GM21526 (cell line): Measurements from ENCODE around the gene RBM34.
"Not testable (repeated sequence)": the region's sequence is repeated elsewhere in the genome, so short reads cannot be mapped to it uniquely, and the experiment has no call there.

Experiments used
- ATAC-seq: cut with Tn5 transposase; IDR thresholded peaks from one replicate; pipeline ENCODE4 v1.9.1; 2021; ENCODE audit warnings: moderate library complexity; ENCODE audit not compliant: unreplicated experiment, low FRiP score

The RBM34 gene, protein sequence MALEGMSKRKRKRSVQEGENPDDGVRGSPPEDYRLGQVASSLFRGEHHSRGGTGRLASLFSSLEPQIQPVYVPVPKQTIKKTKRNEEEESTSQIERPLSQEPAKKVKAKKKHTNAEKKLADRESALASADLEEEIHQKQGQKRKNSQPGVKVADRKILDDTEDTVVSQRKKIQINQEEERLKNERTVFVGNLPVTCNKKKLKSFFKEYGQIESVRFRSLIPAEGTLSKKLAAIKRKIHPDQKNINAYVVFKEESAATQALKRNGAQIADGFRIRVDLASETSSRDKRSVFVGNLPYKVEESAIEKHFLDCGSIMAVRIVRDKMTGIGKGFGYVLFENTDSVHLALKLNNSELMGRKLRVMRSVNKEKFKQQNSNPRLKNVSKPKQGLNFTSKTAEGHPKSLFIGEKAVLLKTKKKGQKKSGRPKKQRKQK

DNA sequence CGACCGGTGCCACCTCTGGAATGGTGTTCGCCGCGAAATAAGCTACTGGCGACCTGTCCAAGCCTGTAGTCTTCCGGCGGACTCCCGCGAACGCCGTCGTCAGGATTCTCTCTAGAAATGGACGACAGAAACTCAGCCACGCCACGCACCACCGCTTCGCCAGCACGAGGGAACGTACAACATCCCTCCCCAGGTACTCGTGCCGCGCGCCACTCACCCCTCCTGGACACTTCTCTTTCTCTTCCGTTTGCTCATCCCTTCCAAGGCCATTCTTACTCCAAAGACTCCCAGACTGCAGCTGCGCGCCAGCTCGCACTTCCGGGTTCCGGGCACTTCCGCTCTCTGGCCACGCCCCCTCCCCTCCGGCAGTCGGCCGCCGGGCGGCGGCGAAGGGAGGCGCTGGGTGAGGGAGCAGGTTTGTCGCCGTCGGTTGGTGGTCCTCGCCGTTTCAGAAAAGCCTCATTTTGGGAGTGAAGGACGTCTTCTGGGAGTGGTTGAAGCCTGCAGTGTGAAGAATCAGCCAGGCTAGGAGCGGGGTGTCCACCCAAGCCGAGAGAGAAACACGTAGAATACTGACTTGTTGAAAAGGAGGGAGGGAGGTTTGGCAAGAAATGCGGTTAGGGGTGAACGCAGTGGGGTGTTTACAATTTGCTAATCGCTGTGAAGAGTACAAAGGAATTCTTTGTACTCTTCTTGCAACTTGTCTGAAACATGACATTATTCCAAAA, at the start of gene RBM34:
Gene RBM34 (minus strand): TSS at position 294 of the 728 bp plus-strand sequence. CDS start 24 bp downstream, at position 270.
- peak; percentile 92 for ATAC-seq

DNA sequence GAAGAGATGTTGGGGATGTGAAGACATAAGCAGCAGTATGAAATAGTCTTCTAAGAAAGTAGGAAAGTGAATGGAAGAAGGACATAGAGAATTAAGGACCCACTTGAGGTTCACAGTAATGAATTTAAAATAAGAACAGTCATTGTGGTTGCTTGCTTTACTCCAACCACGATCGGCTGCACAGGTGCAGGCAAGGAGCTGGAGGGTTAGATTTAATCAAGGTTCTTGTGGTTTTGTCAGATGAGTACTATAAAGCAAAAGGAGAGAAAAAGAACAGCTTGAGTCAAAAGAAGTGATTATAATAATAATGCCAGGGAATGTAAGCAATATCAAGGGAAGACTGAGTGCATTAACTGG, 46.1 kb upstream of the RBM34 start:
- no peak for ATAC-seq

- ATAC-seq: no peak
Observed at GRCh38 chr1:235206533-235207208, 45.6 kb upstream of the RBM34 start.

DNA sequence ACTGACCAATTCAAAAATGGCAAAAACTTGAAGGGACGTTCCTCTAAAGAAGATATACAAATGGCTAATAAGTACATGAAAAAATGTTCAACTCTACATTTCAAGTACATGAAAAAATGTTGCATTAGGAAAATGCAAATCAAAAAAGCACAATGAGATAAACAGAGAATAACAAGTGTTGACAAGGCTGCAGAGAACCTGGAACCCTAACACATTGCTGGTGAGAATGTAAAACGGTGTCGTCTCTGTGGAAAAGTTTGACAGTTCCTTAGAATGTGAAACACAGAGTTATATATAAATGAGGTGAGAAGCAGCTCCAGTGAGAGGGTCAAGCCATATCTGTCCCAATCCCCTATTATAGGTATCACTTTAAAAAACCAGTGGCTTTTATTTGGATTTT, 44.6 kb upstream of the RBM34 start:
- ATAC-seq: no peak

DNA sequence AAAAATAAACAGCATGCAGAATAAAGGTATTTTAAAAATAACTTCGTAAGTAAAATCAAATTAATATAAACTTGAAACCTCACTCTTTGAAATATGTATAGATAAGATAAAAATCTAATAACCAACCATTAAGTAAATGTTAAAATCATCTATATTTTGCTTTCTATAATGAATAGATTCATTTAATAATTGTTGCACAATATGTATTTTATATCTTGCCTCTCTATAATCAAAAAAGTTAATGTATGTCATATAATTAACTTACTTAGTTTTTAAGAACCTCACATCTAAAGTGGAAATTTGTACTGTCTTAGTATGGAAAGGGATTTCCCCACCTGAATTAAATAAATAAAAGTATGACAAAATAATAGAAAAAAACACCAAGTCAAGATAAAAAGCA, 42.4 kb upstream of the RBM34 start:
- ATAC-seq: no peak

- not testable (repeated sequence) for ATAC-seq
Observed at GRCh38 chr1:235202447-235202846, 41.4 kb upstream of the RBM34 start.

DNA sequence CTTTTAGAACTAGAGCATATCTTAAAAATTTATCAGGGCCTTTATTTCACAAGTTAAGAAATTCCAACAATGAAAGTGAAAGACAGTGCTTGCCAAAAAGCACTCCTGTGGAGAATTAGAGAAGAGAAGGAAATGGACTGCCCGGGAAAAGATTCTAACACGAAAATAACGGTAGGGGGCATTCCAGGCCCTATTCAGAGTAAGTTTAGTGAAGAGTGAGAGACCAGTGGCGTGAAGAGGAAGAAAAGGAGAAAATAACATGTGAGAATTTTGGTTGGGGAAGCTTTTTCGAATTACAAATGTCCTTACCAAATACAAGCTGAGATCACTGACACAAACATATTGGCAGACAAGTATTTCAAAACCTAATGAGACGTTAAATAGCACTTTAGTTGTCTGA, 38.4 kb upstream of the RBM34 start:
- ATAC-seq: no peak

- no peak for ATAC-seq
Observed at GRCh38 chr1:235190431-235190830, 29.4 kb upstream of the RBM34 start.

GRCh38 chr1:235187316-235187715, 26.3 kb upstream of the RBM34 start:
- ATAC-seq: no peak

DNA sequence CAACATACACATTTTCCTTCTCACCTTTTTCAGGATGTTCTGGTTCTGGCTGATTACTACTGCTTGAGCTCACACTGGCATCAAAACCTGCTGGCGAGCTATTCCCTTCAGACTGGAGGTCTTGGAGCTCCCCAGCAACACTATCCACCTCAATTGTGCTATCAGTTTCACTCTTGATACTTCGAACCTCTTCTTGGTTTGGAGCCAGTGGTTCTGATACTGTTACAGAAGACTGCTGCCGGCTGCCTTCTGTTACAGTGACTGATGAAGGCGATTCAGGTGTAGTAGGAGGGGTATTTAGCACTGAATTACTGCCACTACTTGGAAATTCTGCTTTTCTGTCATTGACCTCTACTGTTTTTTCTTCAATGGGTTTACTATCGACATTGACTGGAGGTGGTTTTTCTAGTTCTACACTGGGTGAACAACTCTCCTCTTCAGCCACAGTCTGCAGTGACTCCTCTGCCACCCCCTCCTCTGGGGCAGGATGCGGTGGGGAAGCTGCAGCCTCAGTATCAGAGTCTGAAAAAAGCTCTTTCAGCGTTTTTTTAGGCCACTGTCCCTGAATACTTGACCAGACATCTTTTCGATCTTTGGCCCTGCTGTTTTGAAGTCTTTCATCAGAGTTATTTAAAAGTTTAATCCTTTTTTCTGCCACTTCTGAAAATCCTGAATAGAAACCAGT, 20.7 kb upstream of the RBM34 start:
- no peak for ATAC-seq

GRCh38 chr1:235180916-235181460, 19.9 kb upstream of the RBM34 start:
- no peak for ATAC-seq

DNA sequence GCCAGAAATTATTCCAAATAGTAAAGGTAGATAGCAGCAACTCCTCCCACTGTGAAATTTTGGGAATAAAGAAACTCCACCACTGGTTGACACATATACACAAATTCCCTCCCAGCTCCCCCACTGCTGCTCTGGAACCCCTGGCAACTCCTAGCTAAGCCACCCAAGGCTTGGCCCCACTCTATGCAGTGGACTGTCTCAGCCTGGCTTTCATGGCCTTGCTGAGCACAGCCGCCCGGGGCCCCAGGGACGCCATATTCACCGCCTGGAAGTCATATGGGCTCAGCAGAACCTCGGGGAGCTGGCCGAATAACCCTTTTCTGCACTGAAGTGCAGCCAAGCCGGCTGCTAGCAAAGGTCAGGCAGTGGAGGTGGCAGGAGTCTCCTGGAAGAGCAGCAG, 15.4 kb upstream of the RBM34 start:
- no peak for ATAC-seq

- ATAC-seq: no peak
Observed at GRCh38 chr1:235169986-235170385, 8.9 kb upstream of the RBM34 start.

GRCh38 chr1:235168375-235168774, 7.3 kb upstream of the RBM34 start:
- no peak for ATAC-seq

DNA sequence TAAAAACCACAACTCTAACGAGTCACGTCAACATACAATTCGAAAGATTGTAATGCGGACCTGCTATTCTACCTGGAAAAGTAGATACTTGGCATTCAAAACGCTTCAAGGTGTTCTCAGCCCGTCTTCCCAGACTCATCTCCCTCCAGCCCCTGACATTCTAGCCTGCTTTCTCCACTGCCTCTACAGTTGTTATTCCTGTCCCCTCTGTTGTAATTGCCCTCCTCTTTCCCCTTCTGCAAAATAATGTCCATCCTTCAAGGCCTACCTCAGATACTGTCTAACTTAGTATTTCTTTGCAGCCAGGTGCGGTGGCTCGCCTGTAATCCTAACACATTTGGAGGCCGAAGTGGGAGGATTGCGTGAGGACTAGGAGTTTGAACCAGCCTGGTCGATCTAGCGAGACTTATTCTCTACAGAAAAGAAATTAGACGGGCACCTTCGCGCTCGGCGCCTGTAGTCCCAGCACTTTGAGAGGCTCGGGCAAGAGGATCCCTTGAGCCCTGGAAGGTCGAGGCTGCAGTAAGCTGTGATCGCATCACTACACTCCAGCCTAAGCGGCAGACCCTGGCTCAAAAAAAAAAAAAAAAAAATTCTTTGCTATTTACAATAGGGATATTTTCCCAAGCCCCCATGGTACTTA, 756 bp upstream of the RBM34 start:
- peak; percentile 10 for ATAC-seq

DNA sequence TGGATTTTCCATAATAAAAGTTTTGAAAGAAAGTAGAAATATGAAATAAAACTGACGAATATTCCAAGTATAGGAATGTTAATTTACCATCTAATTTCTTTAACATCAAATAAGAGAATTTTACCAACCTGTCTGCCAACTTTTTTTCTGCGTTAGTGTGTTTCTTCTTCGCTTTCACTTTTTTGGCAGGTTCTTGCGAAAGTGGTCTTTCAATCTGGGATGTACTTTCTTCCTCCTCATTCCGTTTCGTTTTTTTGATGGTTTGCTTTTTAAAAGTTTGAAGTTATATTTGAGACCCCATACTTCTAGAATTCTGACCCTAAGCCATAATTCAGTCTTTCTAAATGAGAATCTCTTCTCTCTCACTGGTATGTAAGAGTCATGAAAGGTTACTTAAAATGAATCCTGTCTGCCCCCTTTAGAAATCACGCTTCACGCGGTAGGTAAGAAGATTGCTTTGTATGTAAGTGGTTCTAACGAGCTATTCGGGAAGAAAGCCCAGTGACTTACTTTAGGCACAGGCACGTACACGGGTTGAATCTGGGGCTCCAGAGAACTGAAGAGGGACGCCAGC, 580 bp downstream of the RBM34 start:
- peak; percentile 26 for ATAC-seq

DNA sequence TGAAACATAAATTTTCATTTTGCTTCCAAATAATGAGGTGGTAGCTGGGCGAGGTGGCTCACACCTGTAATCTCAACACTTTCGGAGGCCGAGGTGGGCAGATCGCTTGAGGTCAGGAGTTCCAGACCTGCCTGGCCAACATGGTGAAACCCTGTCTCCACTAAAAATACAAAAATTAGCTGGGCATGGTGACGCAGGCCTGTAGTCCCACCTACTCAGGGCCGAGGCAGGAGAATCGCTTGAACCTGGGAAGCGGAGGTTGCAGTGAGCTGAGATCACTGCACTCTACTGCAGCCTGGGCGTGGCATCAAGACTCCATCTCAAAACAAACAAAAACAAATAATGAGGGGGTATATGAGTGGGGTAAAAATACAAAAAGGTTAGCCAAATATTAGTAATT, 1.1 kb downstream of the RBM34 start:
- not testable (repeated sequence) for ATAC-seq

GRCh38 chr1:235159284-235159683, 1.8 kb downstream of the RBM34 start:
- ATAC-seq: not testable (repeated sequence)

DNA sequence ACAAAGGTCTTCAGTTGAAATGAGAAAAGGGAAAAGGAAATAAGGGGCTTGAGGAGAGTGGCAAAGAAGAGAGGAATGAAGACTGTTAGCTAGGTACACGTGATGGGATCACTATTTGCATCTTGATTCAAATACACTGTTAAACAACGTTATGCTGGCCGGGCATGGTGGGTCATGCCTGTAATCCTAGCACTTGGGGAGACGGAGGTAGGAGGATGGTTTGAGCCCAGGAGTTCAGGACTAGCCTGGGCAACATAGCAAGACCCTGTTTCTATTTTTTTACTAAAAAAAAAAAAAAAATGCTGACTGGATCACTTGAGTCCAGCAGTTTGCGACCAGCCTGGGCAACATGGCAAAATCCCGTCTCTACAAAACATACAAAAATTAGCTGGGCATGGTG, 2.4 kb downstream of the RBM34 start:
- ATAC-seq: no peak

- ATAC-seq: no peak
Observed at GRCh38 chr1:235157150-235157549, 3.9 kb downstream of the RBM34 start.
